NCI-H2107 treated with DMSO at 0.1 percent for 48 hours (cell line): ENCODE data around the gene THADA.

Source experiments
- DNase-seq: peaks from one replicate; lab custom pipeline; 2025; ENCODE audit not compliant: unreplicated experiment; lab: John Stamatoyannopoulos, UW

The THADA gene

DNA sequence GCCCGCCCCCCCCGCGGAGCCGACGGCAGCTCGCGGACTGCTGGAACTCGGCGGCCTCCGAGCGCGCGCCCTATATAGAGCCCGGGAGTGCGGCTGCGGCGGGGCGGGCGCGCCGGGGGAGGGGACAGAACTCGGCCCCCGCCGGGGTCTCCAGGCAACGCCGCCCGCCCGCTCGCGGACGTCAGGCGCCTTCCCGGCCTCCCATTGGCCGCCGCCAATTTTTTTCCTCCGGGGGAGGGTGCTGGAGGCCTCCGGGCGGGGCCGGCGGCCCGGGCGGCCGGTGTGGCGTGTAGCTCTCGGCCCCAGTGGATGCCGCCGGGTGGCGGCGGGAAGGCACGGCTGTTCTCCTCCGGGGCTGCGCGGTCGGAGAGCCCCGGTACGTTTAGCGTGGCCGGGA lies 369.3 kb downstream of the THADA start, which contains the start of gene ZFP36L2:
ZFP36L2 (minus strand) TSS at position 49 of the 397 bp plus-strand sequence. CDS start 291 bp downstream, outside the sequence.
- DNase-seq, result peak; percentile 66

DNA sequence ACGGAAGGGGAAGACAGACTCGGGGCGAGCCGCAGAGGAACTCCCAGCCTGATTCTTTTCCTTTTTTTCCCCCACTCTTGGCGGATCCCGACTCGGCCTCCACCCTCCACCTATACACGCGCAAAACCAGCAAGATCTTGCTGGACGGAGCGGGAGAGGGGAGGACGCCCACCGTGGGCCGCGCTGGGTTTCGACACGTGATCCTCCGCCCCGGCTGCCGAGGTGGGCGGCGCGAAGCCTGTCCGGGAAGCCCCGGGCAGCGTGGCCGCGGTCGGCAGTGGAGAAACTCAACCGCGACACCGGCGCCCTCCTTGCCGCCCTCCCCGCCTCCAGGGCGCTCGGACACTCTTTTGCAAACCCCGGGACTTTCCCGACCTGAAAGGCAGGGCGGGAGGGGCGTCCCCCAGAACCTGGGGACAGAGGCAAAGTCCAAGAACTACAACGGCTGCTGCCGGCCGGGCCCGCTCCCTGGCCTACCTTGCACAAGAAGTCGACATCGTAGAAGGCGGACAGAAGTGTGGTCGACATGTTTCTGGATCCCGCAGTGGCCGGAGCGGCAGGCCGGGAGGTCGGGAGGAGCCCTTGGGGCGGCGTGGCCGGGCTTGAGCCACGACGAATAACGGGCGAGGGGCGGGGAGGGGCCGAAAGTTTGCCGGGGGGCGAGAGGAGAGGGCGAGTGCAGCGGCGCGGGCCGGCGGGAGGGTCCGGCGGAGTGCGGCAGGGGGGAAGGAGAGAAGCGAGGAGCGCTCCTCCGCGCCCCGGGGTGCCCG lies 369.9 kb downstream of the THADA start:
- no peak for DNase-seq

DNA sequence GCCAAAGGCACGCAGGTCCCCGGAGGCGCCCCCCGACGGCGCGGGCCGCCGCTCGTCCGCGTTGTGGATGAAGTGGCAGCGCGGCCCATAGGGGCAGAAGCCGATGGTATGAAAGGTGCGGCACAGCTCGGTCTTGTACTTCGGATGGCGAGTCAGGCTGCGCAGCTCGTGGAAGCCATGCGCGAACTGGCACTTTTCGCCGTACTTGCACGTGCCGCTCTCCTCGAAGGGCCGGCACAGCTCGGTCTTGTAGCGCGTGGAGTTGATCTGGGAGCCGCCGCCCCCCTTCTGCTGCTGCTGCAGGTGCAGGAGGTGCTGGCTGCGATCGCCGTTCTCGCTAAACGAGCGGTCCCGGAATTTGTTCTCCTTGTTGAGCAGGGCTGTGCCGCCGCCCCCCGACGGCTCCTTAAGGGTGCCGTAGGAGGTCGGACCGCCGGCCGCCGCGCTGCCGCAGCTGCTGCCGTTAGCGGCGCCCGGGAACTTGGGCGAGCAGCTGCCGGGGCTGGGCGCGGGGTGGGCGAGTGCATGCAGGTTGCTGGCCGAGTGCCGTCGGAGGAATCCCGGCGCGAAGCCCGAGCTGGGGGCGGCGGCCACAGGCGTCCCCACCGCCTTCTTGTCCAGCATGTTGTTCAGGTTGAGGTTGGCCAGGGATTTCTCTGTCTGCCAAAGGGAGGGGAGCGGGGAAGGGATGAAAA lies 370.6 kb downstream of the THADA start:
- DNase-seq, result no peak

DNA sequence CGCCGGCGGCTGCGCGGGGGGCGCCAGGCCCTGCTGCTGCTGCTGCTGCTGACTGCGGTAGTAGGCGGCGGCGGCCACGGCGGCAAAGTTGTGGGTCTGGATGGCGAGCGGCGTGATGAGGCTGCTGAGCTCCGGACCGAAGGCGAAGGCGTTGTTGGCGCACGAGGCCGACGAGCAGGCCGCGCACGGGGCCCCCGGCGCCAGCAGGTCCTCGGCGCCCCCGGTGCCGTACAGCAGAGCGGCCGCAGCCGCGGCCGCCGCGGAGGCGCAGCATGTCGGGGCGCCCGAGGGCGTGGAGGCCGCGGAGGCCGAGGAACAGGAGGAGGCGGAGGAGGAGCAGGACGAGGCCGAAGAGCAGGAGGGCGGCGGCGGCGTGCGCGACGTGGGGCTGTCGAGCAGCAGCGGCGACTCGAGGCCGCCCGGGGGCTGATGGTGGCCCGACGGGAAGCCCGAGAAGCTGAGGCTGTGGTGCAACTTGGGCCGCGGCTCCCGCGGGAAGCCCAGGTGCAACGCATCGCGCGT lies 371.2 kb downstream of the THADA start:
- DNase-seq, result no peak

DNA sequence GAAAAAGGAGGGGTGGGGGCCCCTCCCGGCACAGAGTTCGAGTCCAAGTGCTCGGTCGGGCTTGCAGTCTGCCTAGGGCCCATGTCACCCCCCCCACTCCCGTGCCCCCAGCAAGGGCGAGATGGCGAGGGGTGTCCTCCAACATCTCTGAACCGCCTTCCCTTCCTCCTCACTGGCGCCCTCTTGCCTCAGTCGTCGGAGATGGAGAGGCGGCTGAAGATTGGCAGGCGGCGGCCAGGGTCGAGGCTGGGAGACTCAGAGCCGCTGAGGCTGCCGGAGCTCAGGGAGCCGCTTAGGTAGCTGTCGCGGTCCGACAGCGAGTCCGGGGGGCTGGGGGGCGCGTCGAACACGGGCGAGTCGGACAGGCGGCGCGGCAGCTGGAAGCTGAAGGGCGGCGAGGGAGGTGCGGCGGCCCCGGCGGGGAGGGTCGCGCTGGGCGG lies 371.7 kb downstream of the THADA start:
- no peak for DNase-seq

DNA sequence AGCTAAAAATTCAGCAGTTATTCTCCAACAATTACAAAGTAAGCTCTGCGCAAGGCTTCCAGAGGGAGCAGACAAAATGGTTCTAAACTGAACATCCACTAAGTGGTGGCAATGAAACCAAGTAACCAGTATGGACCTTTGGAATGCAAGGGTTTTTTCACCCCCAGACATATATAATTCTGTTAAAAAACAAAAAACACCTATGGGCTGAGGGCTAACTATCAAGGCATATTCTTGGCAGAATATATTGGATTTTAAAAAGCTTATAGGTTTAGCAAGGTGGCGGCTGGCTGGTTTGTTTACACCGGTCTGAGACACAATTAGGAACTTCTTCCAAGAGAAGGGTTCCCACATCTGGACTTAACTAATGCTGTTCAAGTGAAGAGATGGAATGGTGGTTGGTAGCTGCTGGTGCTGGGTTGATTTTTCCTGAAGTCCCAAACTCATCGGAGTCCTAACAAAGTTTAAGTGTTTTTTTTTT lies 372.3 kb downstream of the THADA start:
- no peak for DNase-seq

DNA sequence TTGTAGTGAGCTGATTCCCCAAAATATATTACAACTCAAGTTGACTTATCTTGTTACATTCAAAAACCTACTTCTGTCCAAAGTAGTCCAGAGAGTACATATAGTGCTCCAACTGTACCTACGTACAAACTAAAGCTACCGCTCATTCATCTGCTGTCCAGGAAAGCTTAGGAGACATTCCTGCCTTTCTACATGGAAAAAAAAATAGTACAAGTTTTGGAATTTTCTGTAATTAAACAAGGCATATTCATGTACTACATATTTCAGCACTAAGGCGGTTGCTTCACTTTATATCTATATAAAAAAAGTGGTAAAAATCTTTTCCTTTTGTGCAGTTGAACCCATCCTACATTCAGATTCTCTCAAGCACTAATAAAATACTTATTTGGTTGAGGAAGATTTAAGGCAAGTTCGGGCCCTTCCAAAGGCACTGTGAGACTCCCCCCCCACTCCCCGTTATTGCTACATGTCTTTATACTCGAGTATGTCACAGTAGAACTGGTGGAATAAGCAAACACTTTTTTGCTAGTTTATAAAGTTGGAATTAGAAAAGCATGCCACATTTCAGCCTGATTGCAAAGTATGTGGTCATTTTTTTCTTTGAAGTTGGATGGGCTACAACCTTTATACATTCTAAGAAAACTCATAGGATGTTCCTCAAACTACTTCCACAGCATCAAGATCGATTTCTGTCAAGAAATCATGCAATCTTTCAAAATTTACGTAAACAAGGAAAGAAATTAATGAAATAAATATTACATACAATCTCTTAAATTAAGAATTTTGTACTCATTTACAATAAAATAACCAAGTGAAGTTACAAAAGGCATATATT lies 373.1 kb downstream of the THADA start:
- DNase-seq, result no peak

DNA sequence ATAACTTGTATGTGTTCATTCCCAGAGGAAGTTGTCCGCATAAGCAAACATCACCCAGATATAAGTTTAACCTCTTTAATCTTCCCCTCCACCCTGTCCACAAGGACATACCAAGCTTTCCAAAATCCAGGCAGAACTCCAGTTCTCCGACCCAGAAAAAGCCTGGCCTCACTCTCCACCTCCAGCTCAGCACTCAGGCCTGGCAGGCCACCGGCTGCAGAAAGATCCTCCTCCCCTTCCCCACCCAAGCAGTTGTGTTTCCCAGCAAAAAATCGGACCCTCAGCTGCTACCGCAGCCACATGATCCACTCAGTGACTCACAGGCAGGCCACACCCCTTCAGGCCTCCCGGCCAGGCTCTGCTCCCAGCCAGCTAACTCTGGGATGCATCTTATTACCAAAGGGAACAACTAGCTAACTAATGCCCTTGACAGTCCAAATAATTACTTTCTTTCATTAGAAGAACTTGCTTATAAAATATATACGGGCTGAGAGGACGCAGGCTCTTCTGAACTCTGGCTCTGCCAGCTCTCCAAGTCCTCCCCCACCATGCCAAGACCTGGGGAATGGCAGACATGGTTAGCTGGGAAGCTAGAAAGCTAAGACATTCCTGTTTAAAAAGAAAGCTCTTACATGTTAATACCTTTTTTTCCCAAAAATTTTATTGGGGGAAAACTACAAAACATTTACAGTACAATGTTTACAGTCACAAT lies 373.9 kb downstream of the THADA start:
- DNase-seq, result peak; percentile 28

DNA sequence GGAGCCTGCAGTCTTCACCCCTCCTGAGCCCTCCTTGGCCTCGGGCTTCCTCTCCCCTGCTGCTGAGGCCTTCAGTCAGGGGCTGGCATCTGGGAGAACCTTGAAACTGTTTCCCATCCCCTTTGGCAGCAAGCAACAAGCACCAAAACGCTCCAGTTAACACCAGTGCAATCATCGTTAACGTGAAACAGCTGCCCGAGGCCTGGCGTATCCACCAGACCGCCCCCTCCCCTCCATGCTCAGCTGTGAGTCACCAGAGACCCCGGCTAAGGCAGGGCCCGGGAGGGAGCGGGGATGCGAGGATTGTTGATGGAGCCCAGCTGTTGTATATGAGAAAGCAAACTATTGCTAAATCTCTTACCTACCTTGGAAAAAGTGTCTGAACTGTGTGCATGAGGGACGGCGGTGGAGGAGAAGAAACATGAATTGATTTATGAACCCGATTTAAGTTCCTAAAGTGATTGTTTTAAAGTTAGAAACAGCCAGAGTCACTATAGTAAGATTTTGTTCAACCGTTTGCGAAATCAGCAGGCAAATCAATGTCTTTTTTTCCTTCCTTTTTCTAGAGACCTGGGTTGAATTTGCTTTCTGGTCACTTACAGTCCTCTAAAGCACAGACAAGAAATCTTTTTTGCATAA lies 374.6 kb downstream of the THADA start:
- no peak for DNase-seq

DNA sequence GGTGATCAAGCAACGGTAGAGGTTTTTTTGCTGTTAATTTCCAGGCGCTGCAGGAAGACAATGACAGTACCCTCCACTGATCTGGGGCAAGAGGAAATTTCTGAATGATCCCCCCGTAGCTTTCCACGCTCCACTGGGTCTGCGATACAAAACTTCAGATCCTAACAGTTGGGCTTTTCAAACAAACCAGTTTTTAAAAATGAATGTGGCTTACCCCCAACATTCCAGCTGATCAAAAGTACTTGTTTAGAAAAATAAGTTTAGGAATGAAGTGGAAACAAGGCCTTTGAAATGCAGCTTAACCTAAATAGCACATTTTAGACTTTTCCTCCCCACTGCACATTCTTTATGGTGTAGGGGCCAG lies 375.1 kb downstream of the THADA start:
- no peak for DNase-seq

DNA sequence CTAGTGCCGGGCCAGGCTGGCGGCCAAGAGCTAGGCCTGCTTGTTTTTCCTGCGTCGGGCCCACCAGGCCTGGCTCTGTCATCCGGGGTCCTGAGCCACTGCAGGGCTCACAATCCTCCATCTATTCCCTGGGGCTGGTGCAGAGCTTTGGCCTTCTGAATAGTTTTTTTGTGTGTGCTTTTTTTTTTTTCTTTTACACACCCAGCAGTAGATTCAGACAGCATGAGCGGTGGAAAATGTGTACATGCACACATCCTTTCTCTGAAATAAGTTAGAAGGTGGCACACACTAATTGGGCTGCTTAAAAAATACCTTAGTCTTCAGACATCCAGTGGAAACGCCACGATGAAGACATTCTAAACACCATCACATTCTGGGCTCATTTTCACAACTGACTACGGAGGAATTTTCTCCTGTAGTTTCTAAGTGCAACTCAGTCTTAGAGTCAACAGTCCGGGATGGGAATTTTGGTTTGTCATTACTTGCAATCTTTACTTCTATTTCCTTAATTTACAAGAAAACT lies 375.5 kb downstream of the THADA start:
- DNase-seq, result no peak

DNA sequence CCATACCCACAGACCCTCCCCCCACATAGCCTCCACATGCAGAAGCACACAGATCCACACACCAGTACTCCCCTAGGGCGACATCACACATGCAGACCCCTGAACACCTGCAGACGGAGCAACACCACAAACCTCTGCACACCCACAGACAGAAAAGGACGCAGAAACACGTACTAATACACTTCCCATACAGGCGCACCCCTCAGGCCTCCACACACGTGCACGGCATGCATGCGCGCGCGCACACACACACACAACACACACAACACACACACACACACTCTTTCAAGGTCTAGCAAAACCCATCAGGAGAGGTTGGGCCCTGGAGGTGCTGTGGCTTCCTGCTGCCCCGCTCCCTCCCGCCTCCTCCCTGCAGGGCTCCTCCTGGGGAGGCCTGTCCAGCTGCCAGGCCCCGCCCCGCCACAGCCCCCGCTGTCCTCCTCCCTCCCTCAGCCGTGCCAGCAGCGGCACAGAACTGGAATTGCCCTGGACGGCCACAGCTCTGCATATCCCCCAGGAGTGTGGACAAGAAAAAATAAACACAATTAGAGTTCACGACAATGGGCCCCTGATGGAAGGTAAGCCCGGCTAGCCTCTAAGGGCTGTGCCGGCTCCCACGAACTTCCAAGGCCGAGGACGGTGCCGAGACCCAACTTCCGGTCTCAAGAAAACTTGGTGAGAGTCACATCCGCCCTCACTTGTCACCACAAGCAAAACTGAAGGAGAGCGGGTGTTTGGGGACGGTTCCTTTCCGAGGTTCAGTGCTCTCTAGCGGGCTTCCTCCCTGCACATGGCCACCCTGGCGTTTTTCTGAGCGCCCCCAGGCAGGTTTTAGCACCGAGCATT lies 376.2 kb downstream of the THADA start:
- no peak for DNase-seq

DNA sequence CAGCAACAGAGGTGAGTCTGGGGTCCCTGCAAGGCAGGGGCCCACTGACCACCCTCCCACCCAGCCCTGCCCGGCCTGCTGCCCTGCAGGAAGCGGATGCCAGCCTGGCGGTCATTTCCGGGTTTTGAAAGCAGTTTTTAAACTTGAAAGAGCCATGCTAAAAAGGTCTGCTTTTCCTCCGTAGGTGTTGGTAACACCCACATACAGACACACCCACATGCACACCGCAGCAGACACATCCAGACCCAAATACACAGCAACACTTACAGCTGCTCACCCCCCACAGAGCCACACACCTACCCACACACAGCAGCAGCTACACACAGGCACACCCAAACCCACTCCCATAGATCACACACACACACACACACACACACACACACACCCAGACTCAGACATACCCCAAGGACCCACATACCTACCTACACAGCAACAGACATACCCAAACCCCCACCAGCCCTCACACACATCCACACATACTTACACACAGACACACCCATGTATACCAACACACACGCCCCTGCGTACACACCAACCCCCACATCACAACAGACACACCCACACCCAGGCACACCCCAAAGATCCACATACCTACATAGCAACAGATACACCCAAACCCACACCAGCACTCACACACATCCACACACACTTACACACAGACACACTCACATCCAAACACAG lies 377.0 kb downstream of the THADA start:
- peak; percentile 25 for DNase-seq

DNA sequence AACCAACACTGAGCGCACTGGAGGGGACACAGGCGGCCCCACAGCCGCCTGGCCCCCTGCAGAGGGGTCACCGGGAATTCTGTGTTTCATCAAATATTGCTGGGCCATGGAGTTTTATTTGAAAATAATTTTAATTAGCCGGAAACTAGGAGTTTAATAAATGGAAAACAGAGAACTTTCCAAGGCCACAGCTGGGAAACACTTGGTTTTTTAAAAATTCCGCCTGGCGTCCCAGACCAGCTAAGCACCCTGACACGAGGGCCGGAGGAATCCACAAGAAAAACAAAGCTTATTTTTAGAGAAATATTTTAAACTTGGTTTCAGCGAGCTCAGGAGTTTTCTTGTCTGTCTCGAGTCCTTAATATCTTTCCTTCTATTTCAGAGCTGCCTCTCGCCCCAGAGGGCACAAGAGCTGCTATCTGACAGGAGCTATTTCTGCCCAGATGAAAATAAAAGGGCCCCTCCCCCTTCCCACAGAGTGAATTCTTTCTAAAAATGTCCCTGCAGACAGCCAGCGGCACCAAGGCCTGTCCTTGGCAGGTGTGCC lies 377.6 kb downstream of the THADA start:
- DNase-seq, result no peak

DNA sequence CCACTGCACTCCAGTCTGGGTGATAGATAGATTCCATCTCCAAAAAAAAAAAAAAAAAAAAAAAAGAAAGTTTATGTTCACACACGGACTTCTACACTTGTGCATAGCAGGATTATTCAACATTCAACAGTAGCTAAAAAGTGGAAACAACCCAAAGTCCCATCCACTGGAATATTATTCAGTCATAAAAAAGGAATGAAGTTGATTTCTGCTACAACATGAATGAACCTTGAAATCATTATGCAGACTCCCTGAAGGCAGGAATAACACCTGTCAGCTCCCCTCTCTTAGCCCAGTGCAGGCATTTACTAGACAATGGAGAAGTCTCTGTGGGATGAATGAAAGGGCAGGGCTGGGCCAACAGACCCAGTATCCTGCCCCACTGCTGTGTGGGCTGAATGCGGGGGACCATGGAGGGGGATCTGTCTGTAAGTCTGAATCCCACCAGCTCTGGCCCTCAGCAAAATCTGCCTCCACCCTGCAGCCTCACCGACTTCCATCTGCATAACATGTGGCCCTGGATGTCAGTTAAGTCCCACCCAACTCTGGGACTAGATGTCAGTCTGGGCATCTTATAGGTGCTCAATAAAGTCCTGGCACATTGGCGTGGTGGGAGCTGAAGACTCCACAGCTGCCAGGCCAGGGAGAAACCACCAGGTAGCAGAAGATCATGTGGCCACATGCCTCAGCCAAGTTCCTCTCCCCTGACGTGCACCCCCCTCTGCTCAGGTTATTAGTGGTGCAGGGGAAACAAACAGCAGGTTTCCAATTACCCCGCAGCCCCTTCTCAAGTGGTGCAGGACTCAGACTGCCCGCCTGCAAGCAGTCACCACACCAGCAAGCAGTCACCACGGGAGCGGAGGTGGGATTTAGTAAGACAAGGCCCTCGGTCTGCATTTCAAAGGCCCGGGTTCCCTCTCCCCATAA lies 378.3 kb downstream of the THADA start:
- peak; percentile 94 for DNase-seq

DNA sequence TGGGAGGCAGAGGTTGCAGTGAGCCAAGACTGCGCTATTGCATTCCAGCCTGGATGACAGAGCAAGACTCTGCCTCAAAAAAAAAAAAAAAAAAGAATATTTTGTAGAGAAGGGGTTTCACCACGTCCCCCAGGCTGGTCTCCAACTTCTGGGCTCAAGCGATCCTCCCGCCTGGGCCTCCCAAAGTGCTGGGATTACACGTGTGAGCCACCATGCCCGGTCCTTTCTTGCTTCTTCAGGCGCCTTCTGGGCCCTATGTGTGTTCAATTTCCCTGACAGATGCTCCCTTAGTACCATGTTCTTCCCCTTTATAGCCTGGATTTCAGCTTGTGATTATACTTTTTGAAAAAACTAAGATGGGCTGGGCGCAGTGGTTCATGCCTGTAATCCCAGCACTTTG lies 379.2 kb downstream of the THADA start:
- DNase-seq, result no peak

DNA sequence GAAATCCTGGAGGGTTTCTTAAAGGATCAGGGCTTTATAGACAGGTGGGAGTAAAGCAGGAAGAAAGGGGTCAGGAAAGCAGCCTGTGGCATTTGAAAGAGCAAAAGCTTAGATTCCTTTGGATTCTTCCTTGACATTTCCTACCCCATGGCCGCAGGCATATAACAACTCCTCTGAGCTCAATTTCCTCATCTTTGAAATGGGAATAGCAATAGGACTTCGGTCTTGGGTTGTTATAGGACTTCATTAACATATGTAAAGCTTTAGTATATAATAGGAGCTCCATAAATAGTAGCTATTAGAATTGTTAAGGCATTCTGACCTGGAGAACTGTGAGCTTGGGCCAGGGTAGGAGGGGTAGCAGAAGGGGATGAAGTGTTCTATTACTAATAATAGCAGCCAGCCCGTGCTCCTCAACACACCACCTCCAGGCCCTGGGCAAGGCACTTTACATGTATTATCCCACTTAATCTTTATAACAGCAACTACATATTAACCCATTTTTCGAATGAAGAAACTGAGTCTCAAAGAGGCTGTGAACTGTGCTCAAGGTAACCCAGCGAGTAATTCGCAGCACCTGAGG lies 380.1 kb downstream of the THADA start:
- no peak for DNase-seq
